Measurements from ENCODE around the gene TSEN2. TPM values are rescaled to one million over a fixed set of nuclear protein-coding genes. Genes with fewer than 3 reads are reported as not detected.
A peak's percentile ranks its signal among the peaks of the same experiment; 100 is the strongest.
"Not testable (repeated sequence)": the region's sequence is repeated elsewhere in the genome, so short reads cannot be mapped to it uniquely, and the experiment has no call there.

TSEN2 gene
- total RNA-seq, 2 experiments from 2014 or later = 13.8 to 15.4 TPM

GRCh38 chr3:12515631-12516030 lies 31.4 kb downstream of the TSEN2 start:
- ChIA-PET POLR2A (no interaction called here), CTCF (no interaction called here)
- H3K4me3 Mint-ChIP-seq = no peak overlapping the region
- no peak overlapping the region for H3K27ac Mint-ChIP-seq
- intact Hi-C loops (cut with micrococcal nuclease) = no loop called here
- H3K27me3 Mint-ChIP-seq = no peaks in the 10 kb centered on the region
- no peaks in the 10 kb centered on the region for H3K4me1 Mint-ChIP-seq (ENCODE audit: low read depth)
- no peak for DNase-seq
- no peaks in the 10 kb centered on the region for H3K9me3 Mint-ChIP-seq
- H3K36me3 Mint-ChIP-seq = peaks cover 23% of the 10 kb centered on the region

DNA sequence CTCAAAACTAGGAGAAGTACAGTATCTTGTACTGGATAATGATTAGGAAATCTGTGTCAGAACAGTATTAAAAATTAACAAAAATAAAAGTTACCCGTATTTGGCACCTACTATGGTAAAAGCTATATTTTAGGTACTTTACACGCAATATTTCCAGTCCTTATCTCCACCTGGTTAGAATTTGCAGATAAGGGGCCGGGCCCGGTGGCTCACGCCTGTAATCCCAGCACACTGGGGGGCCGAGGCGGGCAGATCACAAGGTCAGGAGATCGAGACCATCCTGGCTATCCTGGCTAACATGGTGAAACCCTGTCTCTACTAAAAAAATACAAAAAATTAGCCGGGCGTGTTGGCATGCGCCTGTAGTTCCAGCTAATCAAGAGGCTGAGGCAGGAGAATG lies 32.6 kb downstream of the TSEN2 start:
- no peak for DNase-seq
- H3K4me3 Mint-ChIP-seq = no peak overlapping the region
- no peaks in the 10 kb centered on the region for H3K9me3 Mint-ChIP-seq
- no peak overlapping the region for H3K27ac Mint-ChIP-seq
- peaks cover 23% of the 10 kb centered on the region for H3K36me3 Mint-ChIP-seq
- H3K4me1 Mint-ChIP-seq (ENCODE audit: low read depth) = no peaks in the 10 kb centered on the region
- CTCF ChIA-PET = no interaction called here
- H3K27me3 Mint-ChIP-seq = no peaks in the 10 kb centered on the region
- intact Hi-C loops (cut with micrococcal nuclease) = no loop called here
- POLR2A ChIA-PET = no interaction called here

- no peaks in the 10 kb centered on the region for H3K9me3 Mint-ChIP-seq
- no peak overlapping the region for H3K27ac Mint-ChIP-seq
- H3K27me3 Mint-ChIP-seq = no peaks in the 10 kb centered on the region
- no peak for DNase-seq
- H3K4me1 Mint-ChIP-seq (ENCODE audit: low read depth) = no peaks in the 10 kb centered on the region
- no peak overlapping the region for H3K4me3 Mint-ChIP-seq
- ChIA-PET CTCF (interaction anchor here (0.6 kb wide), 1 partner anchor 49 kb away, joined by 3 read pairs; no protein-coding TSS in a partner anchor), POLR2A (no interaction called here)
- intact Hi-C loops (cut with micrococcal nuclease) = no loop called here
- H3K36me3 Mint-ChIP-seq = peaks cover 21% of the 10 kb centered on the region
Measured at GRCh38 chr3:12518261-12519028, 34.2 kb downstream of the TSEN2 start.

- intact Hi-C loops (cut with micrococcal nuclease) = no loop called here
- Mint-ChIP-seq H3K36me3 (peaks cover 26% of the 10 kb centered on the region), H3K9me3 (no peaks in the 10 kb centered on the region), H3K27ac (no peak overlapping the region), H3K4me1 (ENCODE audit: low read depth) (no peaks in the 10 kb centered on the region), H3K4me3 (no peak overlapping the region), H3K27me3 (no peaks in the 10 kb centered on the region)
- no peak for DNase-seq
- POLR2A ChIA-PET = no interaction called here
- CTCF ChIA-PET = no interaction called here
Measured at GRCh38 chr3:12521010-12521409, 36.7 kb downstream of the TSEN2 start.

- CTCF ChIA-PET = interaction anchor here (0.9 kb wide), 1 partner anchor 15 kb away, joined by 3 read pairs; no protein-coding TSS in a partner anchor
- no peak overlapping the region for H3K4me3 Mint-ChIP-seq
- peaks cover 35% of the 10 kb centered on the region for H3K36me3 Mint-ChIP-seq
- H3K9me3 Mint-ChIP-seq = no peaks in the 10 kb centered on the region
- POLR2A ChIA-PET = interaction anchor here (0.8 kb wide), 1 partner anchor 11 kb away, joined by 5 read pairs; no protein-coding TSS in a partner anchor
- intact Hi-C loops (cut with micrococcal nuclease) = no loop called here
- DNase-seq = no peak
- no peak overlapping the region for H3K27ac Mint-ChIP-seq
- no peaks in the 10 kb centered on the region for H3K27me3 Mint-ChIP-seq
- H3K4me1 Mint-ChIP-seq (ENCODE audit: low read depth) = no peaks in the 10 kb centered on the region
Measured at GRCh38 chr3:12522721-12523120, 38.4 kb downstream of the TSEN2 start.

DNA sequence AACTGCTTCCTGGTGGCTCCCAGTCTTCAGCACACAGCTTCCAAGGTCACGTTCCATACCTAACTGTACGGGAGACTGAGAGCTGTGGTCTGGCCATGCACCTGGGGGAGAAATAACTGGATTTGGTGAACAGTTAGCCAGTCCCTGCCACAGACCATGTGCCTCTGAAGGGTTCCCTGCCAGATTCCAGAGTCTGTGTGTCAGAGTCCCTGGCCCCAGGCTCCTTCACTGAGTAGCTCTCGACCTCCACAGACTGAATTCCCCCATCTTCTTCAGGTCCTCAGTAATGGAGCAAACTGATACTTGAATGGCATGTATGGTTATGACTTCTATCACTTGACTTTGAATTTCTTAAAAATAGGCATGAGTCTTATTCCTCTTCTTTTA lies 43.5 kb downstream of the TSEN2 start:
- DNase-seq = no peak
- Mint-ChIP-seq H3K27me3 (no peaks in the 10 kb centered on the region), H3K27ac (no peak overlapping the region), H3K4me3 (no peak overlapping the region), H3K9me3 (no peaks in the 10 kb centered on the region), H3K4me1 (ENCODE audit: low read depth) (peaks cover 5% of the 10 kb centered on the region), H3K36me3 (peaks cover 41% of the 10 kb centered on the region)
- intact Hi-C loops (cut with micrococcal nuclease) = no loop called here
- ChIA-PET CTCF (no interaction called here), POLR2A (no interaction called here)

- peak; percentile 12 for DNase-seq
- H3K4me3 Mint-ChIP-seq = no peak overlapping the region
- peaks cover 29% of the 10 kb centered on the region for H3K36me3 Mint-ChIP-seq
- H3K27ac Mint-ChIP-seq = no peak overlapping the region
- no peaks in the 10 kb centered on the region for H3K9me3 Mint-ChIP-seq
- ChIA-PET POLR2A (no interaction called here), CTCF (no interaction called here)
- H3K4me1 Mint-ChIP-seq (ENCODE audit: low read depth) = peaks cover 5% of the 10 kb centered on the region
- intact Hi-C loops (cut with micrococcal nuclease) = no loop called here
- H3K27me3 Mint-ChIP-seq = no peaks in the 10 kb centered on the region
Measured at GRCh38 chr3:12532182-12532581, 47.9 kb downstream of the TSEN2 start.

DNA sequence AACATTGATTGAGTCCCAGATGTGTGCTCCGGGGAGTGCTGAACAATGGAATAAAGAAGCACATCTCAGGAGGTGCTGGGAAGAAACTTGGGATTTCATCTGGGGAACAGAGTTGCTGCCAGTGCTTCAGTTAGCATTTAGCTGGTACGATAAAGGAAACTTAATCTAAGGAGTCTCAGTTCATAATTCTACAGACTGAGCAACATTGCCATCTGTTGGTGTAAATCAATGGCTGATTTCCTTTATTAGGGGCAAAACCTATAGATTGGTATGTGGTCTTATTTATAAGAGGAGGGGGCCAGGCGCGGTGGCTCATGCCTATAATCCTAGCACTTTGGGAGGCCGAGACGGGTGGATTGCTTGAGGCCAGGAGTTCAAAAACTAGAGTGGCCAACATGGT lies 52.1 kb downstream of the TSEN2 start:
- DNase-seq = no peak
- H3K4me3 Mint-ChIP-seq = no peak overlapping the region
- H3K27me3 Mint-ChIP-seq = no peaks in the 10 kb centered on the region
- POLR2A ChIA-PET = interaction anchor here (0.5 kb wide), 1 partner anchor 25 kb away, joined by 3 read pairs; no protein-coding TSS in a partner anchor
- peaks cover 15% of the 10 kb centered on the region for H3K36me3 Mint-ChIP-seq
- H3K27ac Mint-ChIP-seq = no peak overlapping the region
- CTCF ChIA-PET = no interaction called here
- H3K4me1 Mint-ChIP-seq (ENCODE audit: low read depth) = peaks cover 5% of the 10 kb centered on the region
- no peaks in the 10 kb centered on the region for H3K9me3 Mint-ChIP-seq
- intact Hi-C loops (cut with micrococcal nuclease) = no loop called here

- Mint-ChIP-seq H3K4me1 (ENCODE audit: low read depth) (no peaks in the 10 kb centered on the region), H3K27me3 (no peaks in the 10 kb centered on the region), H3K27ac (no peak overlapping the region), H3K9me3 (no peaks in the 10 kb centered on the region), H3K36me3 (no peaks in the 10 kb centered on the region), H3K4me3 (no peak overlapping the region)
- intact Hi-C loops (cut with micrococcal nuclease) = no loop called here
- CTCF ChIA-PET = no interaction called here
- DNase-seq = no peak
- POLR2A ChIA-PET = no interaction called here
Measured at GRCh38 chr3:12541625-12542024, 57.3 kb downstream of the TSEN2 start.

DNA sequence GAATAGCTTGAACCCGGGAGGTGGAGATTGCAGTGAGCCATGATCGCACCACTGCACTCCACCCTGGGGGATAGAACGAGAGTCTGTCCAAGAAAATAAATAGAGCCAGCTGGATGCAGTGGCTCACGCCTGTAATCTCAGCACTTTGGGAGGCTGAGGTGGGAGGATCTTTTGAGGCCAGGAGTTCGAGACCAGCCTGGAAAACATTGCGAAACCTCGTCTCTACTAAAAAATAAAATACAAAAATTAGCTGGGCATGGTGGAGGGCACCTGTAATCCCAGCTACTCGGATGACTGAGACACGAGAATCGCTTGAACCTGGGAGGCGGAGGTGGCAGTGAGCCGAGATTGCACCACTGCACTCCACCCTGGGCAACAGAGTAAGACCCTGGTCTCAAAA lies 59.2 kb downstream of the TSEN2 start:
- ChIA-PET CTCF (interaction anchor here (1.4 kb wide), 1 partner anchor 59 kb away, joined by 4 read pairs; the partner anchor contains the start of gene TSEN2), POLR2A (interaction anchor here (1.0 kb wide), 1 partner anchor 9 kb away, joined by 3 read pairs; no protein-coding TSS in a partner anchor)
- H3K27me3 Mint-ChIP-seq = not testable (repeated sequence)

DNA sequence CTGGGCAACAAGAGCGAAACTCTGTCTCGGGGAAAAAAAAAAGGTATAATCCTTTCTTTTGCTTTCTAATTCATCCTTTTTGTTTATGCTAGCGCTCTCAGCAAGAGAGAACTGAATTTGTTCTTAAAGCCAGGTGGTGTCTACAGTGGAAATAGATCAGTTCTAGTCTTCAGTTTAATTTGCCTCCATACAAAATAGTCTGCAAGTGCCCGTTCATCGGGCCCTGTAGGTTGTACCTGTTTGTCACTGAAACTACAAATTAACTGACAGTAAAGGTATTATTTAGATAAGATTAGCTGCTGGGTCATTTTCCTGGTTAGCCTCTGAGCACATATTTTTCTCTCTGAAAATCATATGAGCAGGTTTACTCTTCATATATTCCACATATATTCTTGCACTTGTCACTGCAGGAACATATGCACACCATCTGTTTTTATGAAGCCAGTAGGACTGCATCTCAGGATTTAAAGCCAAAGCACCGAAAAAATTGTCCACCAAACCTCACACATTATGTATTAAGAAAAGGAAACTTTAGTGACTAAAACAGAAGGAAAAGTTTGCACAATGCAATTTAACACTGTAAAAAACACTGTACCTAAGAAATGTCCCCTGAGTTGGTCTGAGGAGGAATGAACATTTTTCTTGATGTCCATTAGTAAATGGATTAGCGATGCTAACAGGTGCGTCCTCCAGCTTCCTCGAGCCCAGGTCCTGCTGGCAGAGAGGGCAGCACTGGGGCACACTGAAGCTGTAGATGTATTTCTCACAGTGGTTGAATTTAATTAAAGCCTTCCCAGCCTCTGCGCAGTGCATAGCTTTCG lies 60.6 kb downstream of the TSEN2 start:
- Mint-ChIP-seq H3K27me3 (no peaks in the 10 kb centered on the region), H3K4me3 (no peak overlapping the region), H3K9me3 (no peaks in the 10 kb centered on the region), H3K27ac (no peak overlapping the region), H3K36me3 (no peaks in the 10 kb centered on the region), H3K4me1 (ENCODE audit: low read depth) (no peaks in the 10 kb centered on the region)
- no peak for DNase-seq
- intact Hi-C loops (cut with micrococcal nuclease) = no loop called here
- ChIA-PET POLR2A (interaction anchor here (0.9 kb wide), 1 partner anchor 13 kb away, joined by 3 read pairs; no protein-coding TSS in a partner anchor), CTCF (interaction anchor here (0.6 to 1.4 kb wide), 3 partner anchors 10 to 61 kb away, joined by 3 to 5 read pairs (median 4); partner anchors contain the start of gene TSEN2)

More for the DNA sequence above, 59.2 kb downstream of the TSEN2 start:
- DNase-seq; H3K4me3 Mint-ChIP-seq; H3K9me3 Mint-ChIP-seq; H3K27ac Mint-ChIP-seq; H3K4me1 Mint-ChIP-seq (ENCODE audit: low read depth); intact Hi-C loops (cut with micrococcal nuclease); H3K36me3 Mint-ChIP-seq: not testable (repeated sequence)

DNA sequence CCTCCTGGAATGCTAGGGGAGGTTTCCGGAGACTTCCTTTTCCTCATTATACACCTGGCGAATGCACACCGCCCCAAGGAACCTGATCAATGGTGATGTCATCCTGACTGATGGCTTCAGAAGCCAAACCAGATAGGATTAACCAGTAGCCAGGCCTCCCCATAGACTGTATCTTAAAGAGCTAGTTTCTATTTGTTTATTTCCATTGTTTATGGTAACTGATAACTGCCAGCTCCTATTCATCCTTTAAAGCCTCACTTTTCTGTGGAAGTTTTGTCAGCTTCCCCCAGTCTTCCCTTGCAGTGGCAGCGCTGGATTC lies 61.2 kb downstream of the TSEN2 start, which contains the start of gene MKRN2OS:
MKRN2OS (minus strand) TSS at position 27 of the 319 bp plus-strand sequence. CDS start 35 bp downstream, outside the sequence.
- H3K4me1 Mint-ChIP-seq (ENCODE audit: low read depth) = no peaks in the 10 kb centered on the region
- CTCF ChIA-PET = interaction anchor here (0.6 to 1.3 kb wide), 2 partner anchors 9 to 32 kb away, joined by 3 to 5 read pairs; no protein-coding TSS in a partner anchor
- H3K36me3 Mint-ChIP-seq = no peaks in the 10 kb centered on the region
- POLR2A ChIA-PET = no interaction called here
- H3K27ac Mint-ChIP-seq = no peak within 1 kb of the TSS
- no peaks in the 10 kb centered on the region for H3K9me3 Mint-ChIP-seq
- no peak within 1 kb of the TSS for H3K4me3 Mint-ChIP-seq
- no peak for DNase-seq
- intact Hi-C loops (cut with micrococcal nuclease) = no loop called here
- peaks cover 3% of the 10 kb centered on the region for H3K27me3 Mint-ChIP-seq

Data from activated CD4-positive, alpha-beta memory T cell treated with anti-CD3 and anti-CD28 coated beads for 36 hours (primary cell).